ENCODE data around the gene LRRC40. TPM values are rescaled to one million over a fixed set of nuclear protein-coding genes. Genes with fewer than 3 reads are reported as not detected.

LRRC40 gene
- total RNA-seq, 1 experiment from 2014 or later = 32.7 TPM

DNA sequence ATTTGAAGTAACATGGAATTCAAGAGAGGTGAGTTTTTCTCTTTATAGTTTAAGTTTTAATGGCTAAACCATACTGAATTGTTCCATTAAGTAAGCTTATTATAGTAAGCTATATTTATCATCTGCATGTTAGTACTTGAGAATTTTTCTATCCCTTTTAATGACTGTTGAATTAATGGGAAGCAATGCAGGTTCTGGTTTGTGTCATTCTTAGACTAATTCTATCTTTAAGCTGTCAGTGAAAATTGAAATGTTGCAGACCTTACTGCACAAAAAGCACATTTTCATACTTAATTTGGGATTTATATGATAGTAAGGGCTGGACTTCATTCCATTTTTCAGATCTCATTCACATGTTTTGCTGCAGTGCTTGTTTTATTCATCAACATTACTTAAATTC lies 41.7 kb upstream of the LRRC40 start:
- BruUV-seq (replicated peaks) = no TSS peak
- no peak for DNase-seq (ENCODE audit: low spot score)
- no peaks in the 10 kb centered on the region for H3K9me3 ChIP-seq (ENCODE audit: low read depth, low read length, poor library complexity, severe bottlenecking)
- intact Hi-C loops (cut with micrococcal nuclease; ENCODE audit: unreplicated experiment) = loop anchor here (5.0 kb wide), 1 partner anchor 815 kb away; no protein-coding TSS in a partner anchor
- CTCF ChIA-PET = no interaction called here
- no peak overlapping the region for H3K4me3 ChIP-seq (ENCODE audit: low read depth, low read length, poor library complexity, severe bottlenecking)
- H3K4me1 ChIP-seq (ENCODE audit: insufficient read depth, low read length, poor library complexity, severe bottlenecking) = no peaks in the 10 kb centered on the region
- H3K27ac ChIP-seq (ENCODE audit: low read depth, low read length, poor library complexity, severe bottlenecking) = no peak overlapping the region
- TF ChIP-seq EZH2 (IDR thresholded peaks at IDR 0.05; ENCODE audit: borderline replicate concordance, low read depth, low read length, poor library complexity, severe bottlenecking) = no peak
- TF ChIP-seq, protein P1, sequence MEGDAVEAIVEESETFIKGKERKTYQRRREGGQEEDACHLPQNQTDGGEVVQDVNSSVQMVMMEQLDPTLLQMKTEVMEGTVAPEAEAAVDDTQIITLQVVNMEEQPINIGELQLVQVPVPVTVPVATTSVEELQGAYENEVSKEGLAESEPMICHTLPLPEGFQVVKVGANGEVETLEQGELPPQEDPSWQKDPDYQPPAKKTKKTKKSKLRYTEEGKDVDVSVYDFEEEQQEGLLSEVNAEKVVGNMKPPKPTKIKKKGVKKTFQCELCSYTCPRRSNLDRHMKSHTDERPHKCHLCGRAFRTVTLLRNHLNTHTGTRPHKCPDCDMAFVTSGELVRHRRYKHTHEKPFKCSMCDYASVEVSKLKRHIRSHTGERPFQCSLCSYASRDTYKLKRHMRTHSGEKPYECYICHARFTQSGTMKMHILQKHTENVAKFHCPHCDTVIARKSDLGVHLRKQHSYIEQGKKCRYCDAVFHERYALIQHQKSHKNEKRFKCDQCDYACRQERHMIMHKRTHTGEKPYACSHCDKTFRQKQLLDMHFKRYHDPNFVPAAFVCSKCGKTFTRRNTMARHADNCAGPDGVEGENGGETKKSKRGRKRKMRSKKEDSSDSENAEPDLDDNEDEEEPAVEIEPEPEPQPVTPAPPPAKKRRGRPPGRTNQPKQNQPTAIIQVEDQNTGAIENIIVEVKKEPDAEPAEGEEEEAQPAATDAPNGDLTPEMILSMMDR (conservative IDR thresholded peaks at IDR 0.05; ENCODE audit: low read depth, low read length) = no peak
- H3K27me3 ChIP-seq (replicated peaks; ENCODE audit: insufficient read depth, low read depth, low read length, poor library complexity) = no peaks in the 10 kb centered on the region
- POLR2A ChIA-PET (ENCODE audit: low non-redundant PET) = no interaction called here
- peaks cover 100% of the 10 kb centered on the region for H3K36me3 ChIP-seq (ENCODE audit: insufficient read depth, low read length, poor library complexity, severe bottlenecking)

DNA sequence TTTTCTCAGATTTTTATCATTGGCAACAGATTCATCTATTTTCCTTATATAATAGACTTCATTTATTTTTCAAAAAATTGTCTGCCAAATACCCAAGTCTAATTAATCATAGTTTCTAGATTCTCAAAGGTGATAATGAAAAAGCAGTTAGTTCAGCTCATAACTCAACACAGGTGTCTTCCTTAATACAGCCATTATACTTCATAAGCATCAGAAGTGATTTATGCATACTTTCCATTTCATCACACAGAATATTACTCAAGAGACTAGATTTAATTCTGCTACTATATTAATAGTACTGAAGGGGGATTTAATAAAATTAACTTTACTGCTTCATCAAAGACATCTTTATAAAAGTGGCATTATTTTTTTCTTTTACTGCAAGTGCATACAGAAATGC lies 34.6 kb upstream of the LRRC40 start:
- CTCF ChIA-PET = no interaction called here
- intact Hi-C loops (cut with micrococcal nuclease; ENCODE audit: unreplicated experiment) = no loop called here

DNA sequence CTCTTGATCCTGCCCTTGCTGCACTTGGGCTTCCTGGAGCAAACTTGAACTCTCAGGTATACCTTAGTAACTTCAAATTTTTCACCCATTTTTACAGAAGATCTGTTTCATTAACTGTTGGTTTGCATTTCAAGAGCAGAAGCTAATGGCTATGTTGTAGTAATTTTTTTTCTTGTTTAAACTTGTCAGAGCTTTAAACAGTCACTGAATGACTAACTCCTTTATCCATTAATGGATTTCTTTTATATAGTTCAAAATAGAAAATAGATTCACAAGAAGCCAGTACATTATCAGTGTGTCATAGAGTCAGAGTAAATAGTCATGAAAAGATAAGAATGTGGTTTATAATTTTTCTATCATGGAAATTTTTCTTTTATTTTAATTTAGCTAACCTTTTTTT lies 29.4 kb upstream of the LRRC40 start:
- H3K4me1 ChIP-seq (ENCODE audit: insufficient read depth, low read length, poor library complexity, severe bottlenecking) = no peaks in the 10 kb centered on the region
- no peak overlapping the region for H3K27ac ChIP-seq (ENCODE audit: low read depth, low read length, poor library complexity, severe bottlenecking)
- DNase-seq (ENCODE audit: low spot score) = no peak
- no peaks in the 10 kb centered on the region for H3K9me3 ChIP-seq (ENCODE audit: low read depth, low read length, poor library complexity, severe bottlenecking)
- no peaks in the 10 kb centered on the region for H3K27me3 ChIP-seq (replicated peaks; ENCODE audit: insufficient read depth, low read depth, low read length, poor library complexity)
- H3K36me3 ChIP-seq (ENCODE audit: insufficient read depth, low read length, poor library complexity, severe bottlenecking) = peaks cover 100% of the 10 kb centered on the region
- CTCF ChIA-PET = no interaction called here
- H3K4me3 ChIP-seq (ENCODE audit: low read depth, low read length, poor library complexity, severe bottlenecking) = no peak overlapping the region
- TF ChIP-seq EZH2 (IDR thresholded peaks at IDR 0.05; ENCODE audit: borderline replicate concordance, low read depth, low read length, poor library complexity, severe bottlenecking) = no peak
- TF ChIP-seq, protein P1 (conservative IDR thresholded peaks at IDR 0.05; ENCODE audit: low read depth, low read length) = no peak
- POLR2A ChIA-PET (ENCODE audit: low non-redundant PET) = no interaction called here
- intact Hi-C loops (cut with micrococcal nuclease; ENCODE audit: unreplicated experiment) = no loop called here
- BruUV-seq (replicated peaks) = no TSS peak

More for the DNA sequence above, 34.6 kb upstream of the LRRC40 start:
- no peaks in the 10 kb centered on the region for H3K9me3 ChIP-seq (ENCODE audit: low read depth, low read length, poor library complexity, severe bottlenecking)
- POLR2A ChIA-PET (ENCODE audit: low non-redundant PET) = no interaction called here
- DNase-seq (ENCODE audit: low spot score) = no peak
- TF ChIP-seq, protein P1 (conservative IDR thresholded peaks at IDR 0.05; ENCODE audit: low read depth, low read length) = no peak
- TF ChIP-seq EZH2 (IDR thresholded peaks at IDR 0.05; ENCODE audit: borderline replicate concordance, low read depth, low read length, poor library complexity, severe bottlenecking) = no peak
- no peaks in the 10 kb centered on the region for H3K27me3 ChIP-seq (replicated peaks; ENCODE audit: insufficient read depth, low read depth, low read length, poor library complexity)
- H3K4me1 ChIP-seq (ENCODE audit: insufficient read depth, low read length, poor library complexity, severe bottlenecking) = no peaks in the 10 kb centered on the region
- H3K4me3 ChIP-seq (ENCODE audit: low read depth, low read length, poor library complexity, severe bottlenecking) = no peak overlapping the region
- BruUV-seq (replicated peaks) = no TSS peak
- no peak overlapping the region for H3K27ac ChIP-seq (ENCODE audit: low read depth, low read length, poor library complexity, severe bottlenecking)
- H3K36me3 ChIP-seq (ENCODE audit: insufficient read depth, low read length, poor library complexity, severe bottlenecking) = peaks cover 100% of the 10 kb centered on the region

Data from A673 (cell line).